ENCODE measurements around the gene CAMTA1.

DNA sequence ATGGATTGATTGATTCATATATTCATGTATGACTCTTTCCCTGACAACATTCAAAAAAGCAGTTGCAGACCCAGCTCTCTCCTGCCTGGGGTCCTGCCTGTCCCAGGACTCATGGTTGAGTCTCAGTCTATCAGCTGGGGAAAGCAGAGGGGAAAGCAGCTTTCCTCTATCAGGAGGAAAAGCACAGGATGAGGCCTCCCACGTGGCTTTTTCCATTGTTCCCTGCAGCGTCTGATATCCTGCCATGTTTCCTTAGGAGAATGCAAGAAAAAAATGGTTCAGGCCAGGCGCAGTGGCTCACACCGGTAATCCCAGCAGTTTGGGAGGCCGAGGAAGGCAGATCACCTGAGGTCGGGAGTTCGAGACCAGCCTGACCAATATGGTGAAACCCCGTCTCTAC is 852.8 kb downstream of the CAMTA1 start:
- TF ChIP-seq, protein P1, sequence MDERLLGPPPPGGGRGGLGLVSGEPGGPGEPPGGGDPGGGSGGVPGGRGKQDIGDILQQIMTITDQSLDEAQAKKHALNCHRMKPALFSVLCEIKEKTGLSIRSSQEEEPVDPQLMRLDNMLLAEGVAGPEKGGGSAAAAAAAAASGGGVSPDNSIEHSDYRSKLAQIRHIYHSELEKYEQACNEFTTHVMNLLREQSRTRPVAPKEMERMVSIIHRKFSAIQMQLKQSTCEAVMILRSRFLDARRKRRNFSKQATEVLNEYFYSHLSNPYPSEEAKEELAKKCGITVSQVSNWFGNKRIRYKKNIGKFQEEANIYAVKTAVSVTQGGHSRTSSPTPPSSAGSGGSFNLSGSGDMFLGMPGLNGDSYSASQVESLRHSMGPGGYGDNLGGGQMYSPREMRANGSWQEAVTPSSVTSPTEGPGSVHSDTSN (CRISPR knock-in tag; IDR thresholded peaks at IDR 0.05; ENCODE audit: low read depth) = no peak
- TF ChIP-seq, protein P1 (tag; conservative IDR thresholded peaks at IDR 0.05; ENCODE audit: low read depth) = no peak
- TF ChIP-seq CBX1 (IDR thresholded peaks at IDR 0.05; ENCODE audit: low read depth) = no peak
- TF ChIP-seq, protein P2, sequence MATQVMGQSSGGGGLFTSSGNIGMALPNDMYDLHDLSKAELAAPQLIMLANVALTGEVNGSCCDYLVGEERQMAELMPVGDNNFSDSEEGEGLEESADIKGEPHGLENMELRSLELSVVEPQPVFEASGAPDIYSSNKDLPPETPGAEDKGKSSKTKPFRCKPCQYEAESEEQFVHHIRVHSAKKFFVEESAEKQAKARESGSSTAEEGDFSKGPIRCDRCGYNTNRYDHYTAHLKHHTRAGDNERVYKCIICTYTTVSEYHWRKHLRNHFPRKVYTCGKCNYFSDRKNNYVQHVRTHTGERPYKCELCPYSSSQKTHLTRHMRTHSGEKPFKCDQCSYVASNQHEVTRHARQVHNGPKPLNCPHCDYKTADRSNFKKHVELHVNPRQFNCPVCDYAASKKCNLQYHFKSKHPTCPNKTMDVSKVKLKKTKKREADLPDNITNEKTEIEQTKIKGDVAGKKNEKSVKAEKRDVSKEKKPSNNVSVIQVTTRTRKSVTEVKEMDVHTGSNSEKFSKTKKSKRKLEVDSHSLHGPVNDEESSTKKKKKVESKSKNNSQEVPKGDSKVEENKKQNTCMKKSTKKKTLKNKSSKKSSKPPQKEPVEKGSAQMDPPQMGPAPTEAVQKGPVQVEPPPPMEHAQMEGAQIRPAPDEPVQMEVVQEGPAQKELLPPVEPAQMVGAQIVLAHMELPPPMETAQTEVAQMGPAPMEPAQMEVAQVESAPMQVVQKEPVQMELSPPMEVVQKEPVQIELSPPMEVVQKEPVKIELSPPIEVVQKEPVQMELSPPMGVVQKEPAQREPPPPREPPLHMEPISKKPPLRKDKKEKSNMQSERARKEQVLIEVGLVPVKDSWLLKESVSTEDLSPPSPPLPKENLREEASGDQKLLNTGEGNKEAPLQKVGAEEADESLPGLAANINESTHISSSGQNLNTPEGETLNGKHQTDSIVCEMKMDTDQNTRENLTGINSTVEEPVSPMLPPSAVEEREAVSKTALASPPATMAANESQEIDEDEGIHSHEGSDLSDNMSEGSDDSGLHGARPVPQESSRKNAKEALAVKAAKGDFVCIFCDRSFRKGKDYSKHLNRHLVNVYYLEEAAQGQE (IDR thresholded peaks at IDR 0.05; ENCODE audit: borderline replicate concordance) = no peak
- TF ChIP-seq, protein P2 (CRISPR knock-in tag; IDR thresholded peaks at IDR 0.05; ENCODE audit: low read depth) = no peak
- no peak for TF ChIP-seq ZBTB17 (CRISPR knock-in tag; IDR thresholded peaks at IDR 0.05)
- TF ChIP-seq BRF1 (IDR thresholded peaks at IDR 0.05; ENCODE audit: borderline replicate concordance, extremely low read depth, insufficient read length) = no peak
- TF ChIP-seq NR3C1 (CRISPR knock-in tag; IDR thresholded peaks at IDR 0.05) = no peak
- TF ChIP-seq ZBTB7A (IDR thresholded peaks at IDR 0.05; ENCODE audit: borderline replicate concordance, control insufficient read depth, low read depth, low read length) = no peak
- TF ChIP-seq ZFP1 (CRISPR knock-in tag; IDR thresholded peaks at IDR 0.05) = no peak
- TF ChIP-seq, protein P3, sequence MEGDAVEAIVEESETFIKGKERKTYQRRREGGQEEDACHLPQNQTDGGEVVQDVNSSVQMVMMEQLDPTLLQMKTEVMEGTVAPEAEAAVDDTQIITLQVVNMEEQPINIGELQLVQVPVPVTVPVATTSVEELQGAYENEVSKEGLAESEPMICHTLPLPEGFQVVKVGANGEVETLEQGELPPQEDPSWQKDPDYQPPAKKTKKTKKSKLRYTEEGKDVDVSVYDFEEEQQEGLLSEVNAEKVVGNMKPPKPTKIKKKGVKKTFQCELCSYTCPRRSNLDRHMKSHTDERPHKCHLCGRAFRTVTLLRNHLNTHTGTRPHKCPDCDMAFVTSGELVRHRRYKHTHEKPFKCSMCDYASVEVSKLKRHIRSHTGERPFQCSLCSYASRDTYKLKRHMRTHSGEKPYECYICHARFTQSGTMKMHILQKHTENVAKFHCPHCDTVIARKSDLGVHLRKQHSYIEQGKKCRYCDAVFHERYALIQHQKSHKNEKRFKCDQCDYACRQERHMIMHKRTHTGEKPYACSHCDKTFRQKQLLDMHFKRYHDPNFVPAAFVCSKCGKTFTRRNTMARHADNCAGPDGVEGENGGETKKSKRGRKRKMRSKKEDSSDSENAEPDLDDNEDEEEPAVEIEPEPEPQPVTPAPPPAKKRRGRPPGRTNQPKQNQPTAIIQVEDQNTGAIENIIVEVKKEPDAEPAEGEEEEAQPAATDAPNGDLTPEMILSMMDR (IDR thresholded peaks at IDR 0.05 in 2 of 3, conservative IDR thresholded peaks at IDR 0.05 in 1 of 3; ENCODE audit: insufficient read depth in 2 of 3, low read depth in 1 of 3, low read length in 3 of 3) = no peak
- TF ChIP-seq EZH2 (IDR thresholded peaks at IDR 0.05; ENCODE audit: borderline replicate concordance, low read depth, low read length) = no peak
- TF ChIP-seq LEF1 (IDR thresholded peaks at IDR 0.05) = no peak
